Measurements from ENCODE around the gene COMT. TPM values are rescaled to one million over a fixed set of nuclear protein-coding genes. Genes with fewer than 3 reads are reported as not detected.

COMT gene
- total and polyA plus RNA-seq, 2 experiments from 2014 or later = 29.6 to 29.8 TPM

DNA sequence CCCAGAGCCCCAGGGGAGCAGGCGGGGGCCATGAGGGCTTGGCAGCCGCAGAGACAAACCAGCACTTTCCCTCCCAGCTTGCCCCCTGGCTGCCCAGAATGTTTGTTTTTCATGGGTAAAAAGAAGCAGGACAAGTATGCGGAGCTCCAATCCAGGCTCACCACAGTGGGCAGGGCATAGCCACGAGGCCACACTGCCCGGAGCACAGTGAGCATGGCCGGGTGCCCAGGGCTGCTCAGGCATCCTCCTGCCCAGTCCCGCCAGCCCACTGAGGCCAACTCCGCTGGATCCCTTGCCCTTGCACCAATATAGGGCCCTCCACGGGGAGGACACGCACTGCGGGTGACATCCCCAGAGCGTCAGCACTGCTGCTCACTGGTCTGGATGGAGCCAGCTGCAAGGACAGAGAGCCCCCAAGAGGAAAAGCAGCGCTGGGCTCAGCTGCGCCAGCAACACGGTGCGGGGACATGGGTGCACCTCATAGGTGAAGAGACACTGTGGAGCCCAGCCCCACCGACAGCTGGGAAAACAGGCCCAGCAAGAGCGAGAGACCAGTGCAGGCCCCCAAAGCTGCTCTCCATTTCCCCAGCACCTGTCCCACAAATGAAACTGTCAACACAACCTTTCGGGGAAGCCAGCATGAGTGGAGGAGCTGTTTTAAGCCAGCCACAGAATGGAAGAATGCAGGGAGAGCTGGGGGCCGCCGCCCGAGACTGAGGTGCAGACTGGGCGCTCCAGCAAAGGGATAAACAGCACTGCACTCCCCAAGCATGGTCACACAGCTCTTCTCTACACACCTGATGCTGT is 50.3 kb downstream of the COMT start (continued):
- TF ChIP-seq, protein P1, sequence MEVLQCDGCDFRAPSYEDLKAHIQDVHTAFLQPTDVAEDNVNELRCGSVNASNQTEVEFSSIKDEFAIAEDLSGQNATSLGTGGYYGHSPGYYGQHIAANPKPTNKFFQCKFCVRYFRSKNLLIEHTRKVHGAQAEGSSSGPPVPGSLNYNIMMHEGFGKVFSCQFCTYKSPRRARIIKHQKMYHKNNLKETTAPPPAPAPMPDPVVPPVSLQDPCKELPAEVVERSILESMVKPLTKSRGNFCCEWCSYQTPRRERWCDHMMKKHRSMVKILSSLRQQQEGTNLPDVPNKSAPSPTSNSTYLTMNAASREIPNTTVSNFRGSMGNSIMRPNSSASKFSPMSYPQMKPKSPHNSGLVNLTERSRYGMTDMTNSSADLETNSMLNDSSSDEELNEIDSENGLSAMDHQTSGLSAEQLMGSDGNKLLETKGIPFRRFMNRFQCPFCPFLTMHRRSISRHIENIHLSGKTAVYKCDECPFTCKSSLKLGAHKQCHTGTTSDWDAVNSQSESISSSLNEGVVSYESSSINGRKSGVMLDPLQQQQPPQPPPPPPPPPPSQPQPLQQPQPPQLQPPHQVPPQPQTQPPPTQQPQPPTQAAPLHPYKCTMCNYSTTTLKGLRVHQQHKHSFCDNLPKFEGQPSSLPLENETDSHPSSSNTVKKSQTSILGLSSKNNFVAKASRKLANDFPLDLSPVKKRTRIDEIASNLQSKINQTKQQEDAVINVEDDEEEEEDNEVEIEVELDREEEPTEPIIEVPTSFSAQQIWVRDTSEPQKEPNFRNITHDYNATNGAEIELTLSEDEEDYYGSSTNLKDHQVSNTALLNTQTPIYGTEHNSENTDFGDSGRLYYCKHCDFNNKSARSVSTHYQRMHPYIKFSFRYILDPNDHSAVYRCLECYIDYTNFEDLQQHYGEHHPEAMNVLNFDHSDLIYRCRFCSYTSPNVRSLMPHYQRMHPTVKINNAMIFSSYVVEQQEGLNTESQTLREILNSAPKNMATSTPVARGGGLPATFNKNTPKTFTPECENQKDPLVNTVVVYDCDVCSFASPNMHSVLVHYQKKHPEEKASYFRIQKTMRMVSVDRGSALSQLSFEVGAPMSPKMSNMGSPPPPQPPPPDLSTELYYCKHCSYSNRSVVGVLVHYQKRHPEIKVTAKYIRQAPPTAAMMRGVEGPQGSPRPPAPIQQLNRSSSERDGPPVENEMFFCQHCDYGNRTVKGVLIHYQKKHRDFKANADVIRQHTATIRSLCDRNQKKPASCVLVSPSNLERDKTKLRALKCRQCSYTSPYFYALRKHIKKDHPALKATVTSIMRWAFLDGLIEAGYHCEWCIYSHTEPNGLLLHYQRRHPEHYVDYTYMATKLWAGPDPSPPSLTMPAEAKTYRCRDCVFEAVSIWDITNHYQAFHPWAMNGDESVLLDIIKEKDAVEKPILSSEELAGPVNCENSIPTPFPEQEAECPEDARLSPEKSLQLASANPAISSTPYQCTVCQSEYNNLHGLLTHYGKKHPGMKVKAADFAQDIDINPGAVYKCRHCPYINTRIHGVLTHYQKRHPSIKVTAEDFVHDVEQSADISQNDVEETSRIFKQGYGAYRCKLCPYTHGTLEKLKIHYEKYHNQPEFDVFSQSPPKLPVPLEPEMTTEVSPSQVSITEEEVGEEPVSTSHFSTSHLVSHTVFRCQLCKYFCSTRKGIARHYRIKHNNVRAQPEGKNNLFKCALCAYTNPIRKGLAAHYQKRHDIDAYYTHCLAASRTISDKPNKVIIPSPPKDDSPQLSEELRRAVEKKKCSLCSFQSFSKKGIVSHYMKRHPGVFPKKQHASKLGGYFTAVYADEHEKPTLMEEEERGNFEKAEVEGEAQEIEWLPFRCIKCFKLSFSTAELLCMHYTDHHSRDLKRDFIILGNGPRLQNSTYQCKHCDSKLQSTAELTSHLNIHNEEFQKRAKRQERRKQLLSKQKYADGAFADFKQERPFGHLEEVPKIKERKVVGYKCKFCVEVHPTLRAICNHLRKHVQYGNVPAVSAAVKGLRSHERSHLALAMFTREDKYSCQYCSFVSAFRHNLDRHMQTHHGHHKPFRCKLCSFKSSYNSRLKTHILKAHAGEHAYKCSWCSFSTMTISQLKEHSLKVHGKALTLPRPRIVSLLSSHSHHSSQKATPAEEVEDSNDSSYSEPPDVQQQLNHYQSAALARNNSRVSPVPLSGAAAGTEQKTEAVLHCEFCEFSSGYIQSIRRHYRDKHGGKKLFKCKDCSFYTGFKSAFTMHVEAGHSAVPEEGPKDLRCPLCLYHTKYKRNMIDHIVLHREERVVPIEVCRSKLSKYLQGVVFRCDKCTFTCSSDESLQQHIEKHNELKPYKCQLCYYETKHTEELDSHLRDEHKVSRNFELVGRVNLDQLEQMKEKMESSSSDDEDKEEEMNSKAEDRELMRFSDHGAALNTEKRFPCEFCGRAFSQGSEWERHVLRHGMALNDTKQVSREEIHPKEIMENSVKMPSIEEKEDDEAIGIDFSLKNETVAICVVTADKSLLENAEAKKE (CRISPR knock-in tag; IDR thresholded peaks at IDR 0.05) = no peak
- no peak for TF ChIP-seq ZNF331 (CRISPR knock-in tag; IDR thresholded peaks at IDR 0.05; ENCODE audit: low read depth)
- TF ChIP-seq EZH2phosphoT487 (IDR thresholded peaks at IDR 0.05; ENCODE audit: unreplicated experiment) = no peak
- TF ChIP-seq ZNF114 (CRISPR knock-in tag; IDR thresholded peaks at IDR 0.05) = no peak
- TF ChIP-seq STAT1 (IDR thresholded peaks at IDR 0.05; ENCODE audit: unreplicated experiment) = no peak

- H3K4me3 ChIP-seq = no peak overlapping the region
- Mint-ChIP-seq H3K9me3 (no peaks in the 10 kb centered on the region), H3K4me1 (no peaks in the 10 kb centered on the region; the same call in 1 of the 3 replicates), H3K4me3 (no peak overlapping the region), H3K36me3 (ENCODE audit: low read depth) (no peaks in the 10 kb centered on the region), H3K27me3 (ENCODE audit: insufficient read depth, low read depth, poor library complexity) (peaks cover 5% of the 10 kb centered on the region), H3K27ac (no peak overlapping the region)
- H3K79me2 ChIP-seq (replicated peaks; ENCODE audit: insufficient read depth) = no peaks in the 10 kb centered on the region
- H4K20me1 ChIP-seq (replicated peaks; ENCODE audit: insufficient read depth) = no peaks in the 10 kb centered on the region
- peaks cover under 1% of the 10 kb centered on the region; the same call in 1 of the 2 replicates for H3K4me1 ChIP-seq (ENCODE audit: insufficient read depth)
- ATAC-seq (no peak), DNase-seq (ENCODE audit: low spot score) (no peak)
- no peak overlapping the region for H3K27ac ChIP-seq (ENCODE audit: low read depth)
- no peaks in the 10 kb centered on the region for H3F3A ChIP-seq (replicated peaks; ENCODE audit: low read depth)
- no peaks in the 10 kb centered on the region for H3K27me3 ChIP-seq (ENCODE audit: insufficient read depth)
- no peak overlapping the region for H2AFZ ChIP-seq
- H3K4me2 ChIP-seq = no peak overlapping the region
- no peaks in the 10 kb centered on the region for H3K9me2 ChIP-seq (ENCODE audit: insufficient read depth)
- no peaks in the 10 kb centered on the region for H3K36me3 ChIP-seq (ENCODE audit: insufficient read depth)
- TF ChIP-seq, protein P2, sequence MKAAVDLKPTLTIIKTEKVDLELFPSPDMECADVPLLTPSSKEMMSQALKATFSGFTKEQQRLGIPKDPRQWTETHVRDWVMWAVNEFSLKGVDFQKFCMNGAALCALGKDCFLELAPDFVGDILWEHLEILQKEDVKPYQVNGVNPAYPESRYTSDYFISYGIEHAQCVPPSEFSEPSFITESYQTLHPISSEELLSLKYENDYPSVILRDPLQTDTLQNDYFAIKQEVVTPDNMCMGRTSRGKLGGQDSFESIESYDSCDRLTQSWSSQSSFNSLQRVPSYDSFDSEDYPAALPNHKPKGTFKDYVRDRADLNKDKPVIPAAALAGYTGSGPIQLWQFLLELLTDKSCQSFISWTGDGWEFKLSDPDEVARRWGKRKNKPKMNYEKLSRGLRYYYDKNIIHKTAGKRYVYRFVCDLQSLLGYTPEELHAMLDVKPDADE (IDR thresholded peaks at IDR 0.05) = no peak
- TF ChIP-seq NANOG (IDR thresholded peaks at IDR 0.05; ENCODE audit: borderline replicate concordance) (no peak), CREB1 (CRISPR knock-in tag; IDR thresholded peaks at IDR 0.05; ENCODE audit: low read depth) (no peak)
- TF ChIP-seq, protein P1 (CRISPR knock-in tag; IDR thresholded peaks at IDR 0.05) = no peak
These were observed 50.9 kb downstream of the COMT start for GRCh38 chr22:19992481-19992911.

All from GM23338 (cell line).